HG02623 (cell line): ENCODE results near the gene PIK3CB.
"Not testable (repeated sequence)": the region's sequence is repeated elsewhere in the genome, so short reads cannot be mapped to it uniquely, and the experiment has no call there.

Experiments
- ATAC-seq: cut with Tn5 transposase; IDR thresholded peaks from one replicate; pipeline ENCODE4 v1.9.1; 2021; ENCODE audit warnings: moderate library complexity; ENCODE audit not compliant: unreplicated experiment

Gene PIK3CB

GRCh38 chr3:138809500-138810256 is 25.1 kb downstream of the PIK3CB start:
- no peak for ATAC-seq

- ATAC-seq, result no peak
These were observed 28.2 kb downstream of the PIK3CB start for GRCh38 chr3:138806376-138807080.

GRCh38 chr3:138803006-138803653 is 31.6 kb downstream of the PIK3CB start:
- no peak for ATAC-seq

GRCh38 chr3:138802223-138802622 is 32.5 kb downstream of the PIK3CB start:
- ATAC-seq, result not testable (repeated sequence)

GRCh38 chr3:138801792-138802191 is 32.9 kb downstream of the PIK3CB start:
- ATAC-seq, result no peak

GRCh38 chr3:138800248-138800647 is 34.5 kb downstream of the PIK3CB start:
- no peak for ATAC-seq

GRCh38 chr3:138799822-138800221 is 34.9 kb downstream of the PIK3CB start:
- no peak for ATAC-seq

- no peak for ATAC-seq
These were observed 37.2 kb downstream of the PIK3CB start for GRCh38 chr3:138797508-138798038.

- ATAC-seq, result no peak
These were observed 38.0 kb downstream of the PIK3CB start for GRCh38 chr3:138796761-138797160.

- ATAC-seq, result no peak
These were observed 47.9 kb downstream of the PIK3CB start for GRCh38 chr3:138786788-138787271.

- no peak for ATAC-seq
These were observed 48.8 kb downstream of the PIK3CB start for GRCh38 chr3:138785951-138786350.

- ATAC-seq, result not testable (repeated sequence)
These were observed 49.3 kb downstream of the PIK3CB start for GRCh38 chr3:138785362-138785857.

- ATAC-seq, result no peak
These were observed 52.0 kb downstream of the PIK3CB start for GRCh38 chr3:138782755-138783154.

- ATAC-seq, result no peak
These were observed 53.7 kb downstream of the PIK3CB start for GRCh38 chr3:138781012-138781470.

- ATAC-seq, result no peak
These were observed 56.1 kb downstream of the PIK3CB start for GRCh38 chr3:138778643-138779042.

GRCh38 chr3:138776961-138777360 is 57.8 kb downstream of the PIK3CB start:
- ATAC-seq, result no peak

GRCh38 chr3:138775254-138775595 is 59.5 kb downstream of the PIK3CB start:
- ATAC-seq, result no peak

- no peak for ATAC-seq
These were observed 60.0 kb downstream of the PIK3CB start for GRCh38 chr3:138774529-138775253.

- ATAC-seq, result no peak
These were observed 63.1 kb downstream of the PIK3CB start for GRCh38 chr3:138771585-138771984.

- ATAC-seq, result no peak
These were observed 65.1 kb downstream of the PIK3CB start for GRCh38 chr3:138769616-138770015.

GRCh38 chr3:138768946-138769345 is 65.8 kb downstream of the PIK3CB start:
- no peak for ATAC-seq
